Stimulated activated CD8-positive, alpha-beta memory T cell treated with anti-CD3 and anti-CD28 coated beads, Interleukin-2, amount 100 ng/mL, for 48 hours (primary cell): ENCODE measurements around the gene LIPG.
"Not testable (repeated sequence)": the region's sequence is repeated elsewhere in the genome, so short reads cannot be mapped to it uniquely, and the experiment has no call there.

Experiments
- DNase-seq, 2 donors: peaks; one replicate each; pipeline ENCODE4 v3.0.0-alpha.2; 2020; ENCODE audit warnings: low read depth in 2 of 2

Gene LIPG

DNA sequence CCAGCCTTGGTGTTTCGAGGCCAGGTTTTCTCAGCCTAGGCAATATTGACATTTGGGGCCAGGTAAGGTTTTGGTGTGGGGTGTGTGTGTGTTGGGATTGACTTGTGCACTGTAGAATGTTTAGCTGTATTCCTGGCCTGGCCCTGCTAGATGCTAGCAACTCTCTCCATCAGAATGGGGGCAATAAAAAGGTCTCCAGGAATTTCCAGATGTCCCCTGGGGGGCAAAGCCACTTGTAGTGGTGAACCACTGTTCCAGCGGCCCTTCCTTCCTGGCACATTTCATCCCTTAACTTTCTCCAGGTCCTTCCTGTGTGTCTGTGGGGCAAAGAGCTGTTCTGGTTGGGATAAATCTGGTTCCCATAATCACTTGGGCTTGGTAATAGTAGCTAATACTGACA is 12.0 kb downstream of the LIPG start:
- no peak for DNase-seq

DNA sequence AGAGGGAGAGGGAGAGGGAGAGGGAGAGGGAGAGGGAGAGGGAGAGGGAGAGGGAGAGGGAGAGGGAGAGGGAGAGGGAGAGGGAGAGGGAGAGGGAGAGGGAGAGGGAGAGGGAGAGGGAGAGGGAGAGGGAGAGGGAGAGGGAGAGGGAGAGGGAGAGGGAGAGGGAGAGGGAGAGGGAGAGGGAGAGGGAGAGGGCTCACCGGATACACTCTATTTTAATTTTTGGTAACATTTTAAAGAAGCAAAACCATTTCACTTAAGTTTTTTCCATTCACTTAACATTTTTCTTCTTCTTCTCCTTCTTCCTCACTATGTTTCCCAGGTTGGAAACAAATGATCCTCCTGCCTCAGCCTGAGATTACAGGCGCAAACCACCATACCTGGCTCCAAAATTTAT is 17.2 kb downstream of the LIPG start:
- not testable (repeated sequence) for DNase-seq

DNA sequence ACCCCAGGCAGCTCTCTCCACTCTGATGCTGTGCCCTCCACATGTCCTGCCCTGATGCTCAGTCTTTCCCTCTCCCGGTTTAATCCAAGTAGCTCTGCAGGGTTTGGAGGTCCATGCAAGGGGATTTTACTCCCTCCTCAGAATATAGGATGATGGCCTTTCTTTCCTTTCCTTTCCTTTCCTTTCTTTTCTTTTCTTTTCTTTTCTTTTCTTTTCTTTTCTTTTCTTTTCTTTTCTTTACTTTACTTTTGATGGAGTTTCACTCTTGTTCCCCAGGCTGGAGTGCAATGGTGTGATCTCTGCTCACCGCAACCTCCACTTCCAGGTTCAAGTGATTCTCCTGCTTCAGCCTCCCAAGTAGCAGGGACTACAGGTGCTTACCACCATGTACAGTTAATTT is 17.7 kb downstream of the LIPG start:
- not testable (repeated sequence) for DNase-seq

DNA sequence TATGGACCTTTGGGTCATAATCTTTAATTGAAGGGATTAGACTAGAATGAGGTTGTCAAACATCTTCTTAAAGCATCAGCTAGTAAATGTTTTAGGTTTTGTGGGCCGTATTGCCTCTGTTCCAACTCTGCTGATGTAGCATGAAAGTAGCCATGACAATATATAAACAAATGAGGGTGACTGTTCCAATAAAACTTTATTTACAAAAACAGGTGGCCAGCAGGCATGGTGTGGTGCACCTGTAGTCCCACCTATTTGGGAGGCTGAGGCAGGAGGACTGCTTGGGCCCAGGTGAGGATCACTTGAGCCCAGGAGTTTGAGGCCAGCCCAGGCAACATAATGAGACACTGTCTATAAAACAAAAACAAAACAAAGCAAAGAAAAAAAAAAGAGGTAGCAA is 18.4 kb downstream of the LIPG start:
- no peak for DNase-seq

DNA sequence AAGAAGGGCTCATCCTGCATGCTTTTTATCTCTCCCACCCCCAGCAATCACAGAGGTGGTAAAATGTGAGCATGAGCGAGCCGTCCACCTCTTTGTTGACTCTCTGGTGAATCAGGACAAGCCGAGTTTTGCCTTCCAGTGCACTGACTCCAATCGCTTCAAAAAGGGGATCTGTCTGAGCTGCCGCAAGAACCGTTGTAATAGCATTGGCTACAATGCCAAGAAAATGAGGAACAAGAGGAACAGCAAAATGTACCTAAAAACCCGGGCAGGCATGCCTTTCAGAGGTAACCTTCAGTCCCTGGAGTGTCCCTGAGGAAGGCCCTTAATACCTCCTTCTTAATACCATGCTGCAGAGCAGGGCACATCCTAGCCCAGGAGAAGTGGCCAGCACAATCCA is 19.5 kb downstream of the LIPG start:
- no peak for DNase-seq

DNA sequence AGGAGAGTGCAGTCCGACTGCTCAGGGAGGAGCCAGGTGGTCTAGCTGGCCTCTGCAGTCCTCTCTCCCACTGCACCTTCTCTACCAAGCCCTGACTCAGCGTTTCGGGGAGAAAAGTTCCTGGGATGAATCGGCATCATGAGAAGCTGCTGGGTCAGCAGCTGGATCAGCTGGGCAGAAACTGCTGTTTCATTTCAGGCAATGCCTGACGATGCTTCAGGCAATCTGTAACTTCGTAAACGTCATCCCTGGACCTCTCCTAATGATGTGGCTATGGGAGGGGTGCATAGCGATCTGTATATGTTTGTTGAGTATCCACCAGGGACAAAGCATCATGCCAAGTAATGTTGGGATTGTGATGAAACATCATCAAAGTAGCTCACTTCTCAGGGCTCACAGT is 20.7 kb downstream of the LIPG start:
- DNase-seq: no peak

DNA sequence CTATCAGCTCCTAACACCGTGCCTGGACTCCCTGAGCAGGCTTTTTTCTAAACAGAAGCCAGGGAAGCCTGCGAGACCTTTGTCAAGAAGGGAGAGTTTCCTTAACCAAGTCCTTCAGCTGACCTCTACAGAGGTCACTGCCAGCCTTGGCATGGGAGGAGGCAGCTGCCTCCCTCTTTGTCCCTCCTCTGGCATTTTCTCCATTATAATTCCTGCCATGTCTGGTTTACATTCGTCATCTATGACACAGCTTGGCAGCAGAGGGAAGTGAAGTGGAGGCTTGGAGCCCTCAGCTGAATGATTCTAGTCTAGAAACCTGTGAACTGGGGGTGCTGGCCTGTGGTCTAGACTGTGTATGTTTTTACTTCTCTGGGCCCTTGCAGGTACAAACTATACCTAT is 22.5 kb downstream of the LIPG start:
- DNase-seq: no peak

DNA sequence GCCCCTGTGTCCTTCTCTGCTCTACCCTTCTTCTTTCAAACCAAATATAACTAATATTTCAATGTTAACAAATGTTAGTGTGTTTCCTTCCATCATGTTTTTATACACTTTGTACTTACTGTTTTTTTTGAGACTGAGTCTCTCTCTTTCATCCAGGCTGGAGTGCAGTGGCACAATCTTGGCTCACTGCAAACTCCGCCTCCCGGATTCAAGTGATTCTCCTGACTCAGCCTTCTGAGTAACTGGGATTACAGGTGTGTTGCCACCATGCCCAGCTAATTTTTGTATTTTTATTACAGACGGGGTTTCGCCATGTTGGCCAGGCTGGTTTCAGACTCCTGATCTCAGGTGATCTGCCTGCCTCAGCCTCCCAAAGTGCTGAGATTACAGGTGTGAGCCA is 23.1 kb downstream of the LIPG start:
- DNase-seq: not testable (repeated sequence)

DNA sequence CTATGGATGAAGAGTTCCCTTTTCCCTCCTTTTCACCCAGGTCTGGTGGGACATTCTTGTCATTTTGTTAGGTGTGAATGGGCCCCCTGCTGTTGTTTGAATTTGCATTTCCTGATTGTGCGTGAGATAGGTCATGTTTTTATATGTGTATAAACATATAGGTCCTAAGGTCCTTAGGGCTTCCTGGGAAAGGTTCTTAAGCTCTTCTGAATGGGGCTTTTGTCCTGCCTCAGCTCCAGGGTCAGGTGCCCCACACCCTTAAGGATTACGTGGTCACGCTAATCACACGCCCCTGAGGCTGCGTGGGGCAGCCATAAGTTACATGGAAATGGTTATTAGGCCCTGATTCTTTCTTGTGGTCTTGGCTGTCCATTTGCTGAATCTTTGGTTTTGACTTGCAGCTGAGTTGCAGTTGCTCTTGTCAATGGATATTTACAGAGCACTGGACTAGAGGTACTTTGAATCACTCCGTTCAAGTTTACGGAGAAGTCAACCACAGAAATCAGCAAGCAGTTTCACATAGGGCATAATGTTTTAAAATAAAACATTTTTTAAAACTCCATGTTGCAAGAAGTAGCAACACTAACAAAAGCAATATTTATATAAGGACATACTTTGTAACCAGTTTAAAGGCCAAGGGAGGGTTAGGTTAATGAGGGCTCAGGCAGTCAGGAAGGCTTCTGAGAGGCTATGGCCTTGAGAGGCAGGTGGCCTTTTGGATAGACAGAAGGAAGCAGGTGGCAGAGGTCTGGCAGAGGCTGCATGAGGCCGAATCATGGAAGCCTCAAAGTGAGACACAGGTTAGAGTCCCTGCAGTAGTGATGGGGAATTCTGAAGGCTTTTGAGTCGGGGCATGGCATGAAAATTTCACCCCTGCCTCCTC is 24.2 kb downstream of the LIPG start:
- DNase-seq: no peak

DNA sequence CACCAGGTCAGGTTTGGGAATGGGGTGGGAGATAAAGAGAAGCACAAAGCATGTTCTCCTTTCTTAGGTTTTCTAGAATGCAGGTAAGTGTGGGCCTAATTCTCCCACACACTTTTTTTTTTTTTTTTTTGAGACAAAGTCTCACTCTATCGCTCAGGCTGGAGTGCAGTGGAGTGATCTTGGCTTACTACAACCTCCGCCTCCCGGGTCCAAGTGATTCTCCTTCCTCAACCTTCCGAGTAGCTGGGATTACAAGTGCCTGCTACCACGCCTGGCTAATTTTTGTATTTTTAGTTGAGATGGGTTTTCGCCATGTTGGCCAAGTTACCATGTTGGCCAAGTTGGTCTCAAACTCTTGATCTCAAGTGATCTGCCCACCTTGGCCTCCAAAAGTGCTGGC is 26.3 kb downstream of the LIPG start:
- DNase-seq: no peak

DNA sequence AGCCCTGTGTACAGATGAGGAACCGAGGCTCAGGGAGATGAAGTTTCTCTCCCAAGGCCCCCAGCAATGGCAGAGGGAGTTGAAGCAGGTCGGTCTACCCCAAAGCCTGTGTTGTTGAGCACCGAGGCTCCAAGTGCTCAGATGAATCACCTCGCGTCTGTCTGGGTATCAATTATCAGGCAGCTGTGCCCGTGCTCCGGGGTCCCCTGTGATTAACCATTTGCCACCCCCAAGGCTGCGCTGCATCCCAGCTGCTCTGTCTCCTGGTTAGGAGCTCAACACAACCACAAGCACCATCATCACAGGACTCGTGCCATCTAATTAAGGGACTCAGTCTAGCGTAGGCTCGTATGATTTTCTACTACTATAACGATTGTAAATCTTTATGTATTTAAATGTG is 27.1 kb downstream of the LIPG start:
- DNase-seq: no peak

DNA sequence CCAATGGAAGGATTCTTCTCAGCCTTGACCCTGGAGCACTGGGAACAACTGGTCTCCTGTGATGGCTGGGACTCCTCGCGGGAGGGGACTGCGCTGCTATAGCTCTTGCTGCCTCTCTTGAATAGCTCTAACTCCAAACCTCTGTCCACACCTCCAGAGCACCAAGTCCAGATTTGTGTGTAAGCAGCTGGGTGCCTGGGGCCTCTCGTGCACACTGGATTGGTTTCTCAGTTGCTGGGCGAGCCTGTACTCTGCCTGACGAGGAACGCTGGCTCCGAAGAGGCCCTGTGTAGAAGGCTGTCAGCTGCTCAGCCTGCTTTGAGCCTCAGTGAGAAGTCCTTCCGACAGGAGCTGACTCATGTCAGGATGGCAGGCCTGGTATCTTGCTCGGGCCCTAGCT is 28.8 kb downstream of the LIPG start:
- DNase-seq: no peak

DNA sequence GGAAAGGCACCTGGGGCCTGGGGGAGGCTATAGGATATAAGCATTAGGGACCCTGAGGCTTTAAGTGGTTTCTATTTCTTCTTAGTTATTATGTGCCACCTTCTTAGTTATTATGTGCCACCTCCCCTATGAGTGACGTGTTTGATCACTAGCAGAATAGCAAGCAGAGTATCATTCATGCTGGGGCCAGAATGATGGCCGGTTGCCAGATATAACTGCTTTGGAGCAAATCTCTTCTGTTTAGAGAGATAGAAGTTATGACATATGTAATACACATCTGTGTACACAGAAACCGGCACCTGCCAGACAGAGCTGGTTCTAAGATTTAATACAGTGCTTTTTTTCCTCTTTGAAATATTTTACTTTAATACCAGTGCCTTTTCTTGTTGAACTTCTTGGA is 29.4 kb downstream of the LIPG start:
- no peak for DNase-seq

DNA sequence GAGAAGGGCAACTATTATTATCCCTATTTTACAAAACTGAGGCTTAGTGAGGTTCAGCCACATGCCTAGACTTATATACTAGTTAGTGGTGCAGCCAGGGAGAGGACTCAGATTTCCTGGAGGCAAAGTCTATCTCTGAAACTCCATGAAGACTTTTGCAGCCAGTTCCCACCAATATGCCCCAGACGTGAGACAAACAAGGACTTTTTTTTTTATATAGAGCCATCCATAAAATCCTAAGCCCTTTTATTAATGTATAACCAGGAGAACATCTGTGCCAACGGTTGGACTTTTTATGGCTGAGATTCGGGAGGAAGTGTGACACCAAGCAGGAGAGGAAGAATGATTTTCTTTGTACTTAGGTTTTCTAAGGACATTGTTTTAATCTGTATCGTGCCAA is 29.9 kb downstream of the LIPG start:
- no peak for DNase-seq

DNA sequence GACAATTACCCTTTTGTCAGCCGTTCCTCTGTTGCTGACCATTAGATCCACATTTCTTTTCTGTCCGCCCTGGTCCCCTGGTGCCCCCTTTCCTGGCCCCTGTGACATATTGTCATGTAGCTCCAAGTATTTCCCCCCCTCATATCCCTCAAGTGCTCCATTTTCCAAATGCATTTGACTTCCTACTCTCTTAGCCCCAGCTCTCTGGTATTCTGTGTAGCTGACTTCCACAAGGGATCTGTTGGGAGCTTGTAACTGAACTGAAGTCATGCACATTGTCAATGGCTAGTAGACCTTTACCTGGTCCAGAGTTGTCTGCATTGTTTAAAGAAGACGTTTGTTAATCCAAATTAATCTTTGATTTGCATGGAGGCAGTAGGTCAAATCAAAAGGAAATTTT is 34.8 kb downstream of the LIPG start:
- no peak for DNase-seq

DNA sequence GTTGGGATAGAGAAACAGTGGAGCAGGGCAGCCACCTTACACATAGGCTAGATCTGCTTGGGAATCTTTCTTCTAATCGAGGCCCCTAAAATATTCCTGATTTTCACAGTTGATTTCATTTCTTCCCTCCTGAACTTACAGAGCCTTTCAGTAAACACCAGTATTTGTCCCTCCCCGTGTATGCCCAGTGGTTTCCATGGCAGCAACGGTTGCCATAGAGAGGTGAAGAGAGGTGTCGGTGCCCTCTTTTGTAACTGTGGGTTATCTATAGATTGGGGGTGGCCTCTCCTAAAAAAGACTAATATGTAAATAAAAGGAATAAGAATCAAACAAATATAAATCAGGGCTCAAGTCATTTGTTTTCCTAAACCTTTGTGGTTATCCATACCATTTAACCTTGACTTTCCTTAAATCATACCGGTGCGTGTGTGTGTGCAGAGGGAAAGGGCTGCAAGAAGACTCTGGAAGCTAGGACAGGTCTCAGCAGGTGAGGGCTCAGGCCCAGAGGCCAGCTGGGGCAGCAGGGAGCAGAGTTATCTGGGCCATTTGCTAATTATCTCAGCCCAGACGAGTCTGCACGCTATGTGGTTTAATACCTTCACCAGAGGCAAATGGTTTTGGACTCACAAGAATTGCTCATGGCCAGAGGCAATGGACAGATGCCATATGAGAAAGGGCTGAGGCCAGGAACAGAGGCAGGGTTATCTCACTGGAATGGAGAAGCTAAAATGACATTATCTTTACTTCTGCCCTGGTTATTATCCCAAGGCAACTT is 35.5 kb downstream of the LIPG start:
- DNase-seq: no peak

DNA sequence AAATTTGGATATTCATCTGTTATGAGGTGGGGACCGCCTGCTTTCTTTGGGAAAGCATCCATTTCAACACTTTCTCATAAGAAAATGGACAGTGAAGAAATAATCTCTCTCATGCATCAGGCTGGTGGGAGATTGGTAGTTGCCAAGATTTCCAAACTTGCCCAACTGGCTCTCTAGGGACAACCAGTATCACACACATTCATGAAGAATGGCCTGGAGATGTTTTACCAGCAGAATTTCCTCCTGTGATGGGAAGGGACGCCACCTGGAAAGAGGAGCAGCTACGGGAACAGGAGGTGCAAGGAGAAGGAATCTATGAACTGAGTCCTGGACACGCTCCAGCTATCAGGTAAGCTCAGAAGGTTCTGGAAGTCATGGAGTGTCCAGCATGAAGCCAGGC is 39.4 kb downstream of the LIPG start:
- no peak for DNase-seq

DNA sequence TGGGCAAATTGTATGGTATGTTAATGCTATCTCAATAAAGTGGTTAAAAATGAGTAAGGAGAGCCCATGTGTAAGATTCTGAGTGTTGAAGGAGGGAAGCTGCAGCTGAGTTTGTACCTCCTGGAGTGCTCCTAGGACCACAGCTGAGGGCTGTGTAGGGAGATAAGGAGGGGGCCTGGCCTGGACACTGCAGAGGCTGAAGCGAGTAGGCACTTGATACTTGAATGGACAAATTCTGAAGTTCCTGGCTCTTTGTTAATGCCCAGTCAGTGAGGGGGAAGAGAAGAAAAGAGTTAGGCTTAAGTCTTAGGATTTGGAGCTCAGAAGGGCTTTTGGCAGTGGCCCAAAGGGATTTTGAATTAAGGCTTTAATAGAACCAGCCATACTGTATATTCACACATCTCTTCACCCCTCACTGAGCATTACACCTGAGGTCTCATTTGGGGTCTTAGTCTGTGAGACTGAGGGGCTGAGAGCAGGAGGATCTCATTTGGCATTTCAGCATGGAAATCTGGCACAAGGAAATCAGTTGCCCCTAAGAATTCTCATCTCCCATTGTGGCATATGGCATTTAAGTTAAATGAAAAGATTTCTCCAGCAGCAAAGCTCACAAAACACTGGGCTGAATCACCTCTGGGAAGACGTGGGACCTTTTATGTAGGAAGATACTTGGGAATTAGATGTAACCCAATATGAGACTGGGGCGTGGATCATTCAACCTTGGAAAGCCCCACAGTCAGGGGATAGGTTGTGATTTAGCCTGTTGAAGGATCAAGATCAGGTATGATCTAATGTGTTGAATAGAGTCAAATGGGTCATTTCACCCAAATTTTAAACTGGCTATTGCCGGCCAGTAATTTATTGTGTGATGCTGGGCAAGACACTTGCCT is 46.8 kb downstream of the LIPG start:
- DNase-seq: no peak

DNA sequence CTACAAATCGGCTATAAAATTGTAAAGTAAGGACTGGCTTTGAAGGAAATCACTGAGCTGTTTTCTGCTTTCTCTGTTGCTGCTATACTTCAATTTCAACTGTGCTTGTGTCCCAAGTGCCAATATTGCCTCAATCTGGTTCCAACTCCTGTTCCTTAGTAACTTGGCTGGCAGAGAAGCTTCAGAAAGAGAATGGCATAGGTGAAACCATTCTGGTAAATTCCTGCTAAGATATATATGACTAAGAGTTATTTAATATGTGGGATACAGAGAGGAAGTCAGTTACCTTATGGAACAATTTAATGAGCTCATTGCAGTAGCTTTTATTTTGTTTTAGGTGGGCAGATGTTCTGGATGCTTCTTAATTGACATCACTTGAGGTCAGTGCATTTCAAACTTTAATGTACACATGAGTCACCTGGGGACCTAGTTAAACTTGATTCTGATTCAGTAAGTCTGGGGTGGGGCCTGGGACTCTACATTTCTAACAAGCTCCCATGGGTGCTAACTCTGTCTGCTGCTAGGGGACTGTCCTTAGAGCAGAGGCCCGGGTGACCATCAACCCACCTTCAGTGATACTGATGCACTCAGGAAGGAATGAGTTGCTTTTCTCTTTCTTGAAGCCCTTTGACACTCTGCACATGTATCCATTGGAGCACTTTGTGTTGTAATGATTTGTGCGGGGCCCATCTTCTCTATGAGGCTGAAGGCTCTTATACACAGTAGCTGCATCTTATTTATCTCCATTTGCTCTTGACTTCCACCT is 47.6 kb downstream of the LIPG start:
- DNase-seq: no peak

DNA sequence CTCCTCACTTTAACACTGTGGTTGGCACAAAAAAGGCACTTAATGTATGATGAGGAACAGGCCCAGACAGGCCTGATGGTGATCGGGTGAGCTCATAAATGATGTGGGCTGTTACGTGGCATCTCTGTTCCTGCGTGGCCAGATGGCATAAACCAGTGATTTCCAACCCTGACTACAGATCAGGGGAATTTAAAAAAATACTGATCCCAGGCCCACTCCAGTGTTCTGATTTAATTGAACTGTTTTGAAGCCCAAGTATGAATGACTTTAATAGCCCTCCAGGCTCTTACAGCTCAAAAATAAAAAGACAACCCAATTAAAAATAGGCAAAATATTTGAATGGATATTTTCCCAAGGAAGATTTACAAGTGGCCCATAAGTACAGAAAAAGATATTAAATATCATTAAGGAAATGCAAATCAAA is 48.2 kb downstream of the LIPG start:
- DNase-seq: no peak

DNA sequence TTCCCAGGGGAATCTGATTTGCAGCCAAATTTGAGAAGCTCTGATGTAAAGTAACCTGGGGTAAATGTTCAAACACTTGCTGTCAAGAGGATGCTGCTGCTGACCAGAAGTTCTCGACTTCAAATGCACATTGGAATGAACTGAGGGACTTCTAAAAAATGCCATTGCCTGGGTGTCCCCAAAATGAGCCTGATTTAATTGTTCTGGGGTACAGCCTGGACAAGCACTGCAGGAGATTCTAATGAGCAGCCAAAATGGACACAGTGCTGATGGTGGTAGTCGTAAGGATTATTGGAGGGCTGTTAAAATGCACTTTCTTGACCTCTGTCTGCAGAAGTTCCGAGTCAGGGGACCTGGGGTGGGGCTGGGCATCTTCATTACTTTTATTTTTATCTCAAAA is 49.5 kb downstream of the LIPG start:
- no peak for DNase-seq
